Measurements from ENCODE around the gene SYTL1. TPM values are rescaled to one million over a fixed set of nuclear protein-coding genes. Genes with fewer than 3 reads are reported as not detected.

Gene SYTL1, protein sequence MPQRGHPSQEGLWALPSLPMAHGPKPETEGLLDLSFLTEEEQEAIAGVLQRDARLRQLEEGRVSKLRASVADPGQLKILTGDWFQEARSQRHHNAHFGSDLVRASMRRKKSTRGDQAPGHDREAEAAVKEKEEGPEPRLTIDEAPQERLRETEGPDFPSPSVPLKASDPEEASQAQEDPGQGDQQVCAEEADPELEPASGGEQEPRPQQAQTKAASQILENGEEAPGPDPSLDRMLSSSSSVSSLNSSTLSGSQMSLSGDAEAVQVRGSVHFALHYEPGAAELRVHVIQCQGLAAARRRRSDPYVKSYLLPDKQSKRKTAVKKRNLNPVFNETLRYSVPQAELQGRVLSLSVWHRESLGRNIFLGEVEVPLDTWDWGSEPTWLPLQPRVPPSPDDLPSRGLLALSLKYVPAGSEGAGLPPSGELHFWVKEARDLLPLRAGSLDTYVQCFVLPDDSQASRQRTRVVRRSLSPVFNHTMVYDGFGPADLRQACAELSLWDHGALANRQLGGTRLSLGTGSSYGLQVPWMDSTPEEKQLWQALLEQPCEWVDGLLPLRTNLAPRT
- total RNA-seq = 29.3 TPM
- long read RNA-seq, transcript SYTL1-210 (15 exons, 1,878 nt) = major isoform, 24 of 57 reads
- long read RNA-seq, partial matches to known transcripts = 5 of 57 reads
- long read RNA-seq, other reads (novel, unspliced or antisense) = 24 of 57 reads

DNA sequence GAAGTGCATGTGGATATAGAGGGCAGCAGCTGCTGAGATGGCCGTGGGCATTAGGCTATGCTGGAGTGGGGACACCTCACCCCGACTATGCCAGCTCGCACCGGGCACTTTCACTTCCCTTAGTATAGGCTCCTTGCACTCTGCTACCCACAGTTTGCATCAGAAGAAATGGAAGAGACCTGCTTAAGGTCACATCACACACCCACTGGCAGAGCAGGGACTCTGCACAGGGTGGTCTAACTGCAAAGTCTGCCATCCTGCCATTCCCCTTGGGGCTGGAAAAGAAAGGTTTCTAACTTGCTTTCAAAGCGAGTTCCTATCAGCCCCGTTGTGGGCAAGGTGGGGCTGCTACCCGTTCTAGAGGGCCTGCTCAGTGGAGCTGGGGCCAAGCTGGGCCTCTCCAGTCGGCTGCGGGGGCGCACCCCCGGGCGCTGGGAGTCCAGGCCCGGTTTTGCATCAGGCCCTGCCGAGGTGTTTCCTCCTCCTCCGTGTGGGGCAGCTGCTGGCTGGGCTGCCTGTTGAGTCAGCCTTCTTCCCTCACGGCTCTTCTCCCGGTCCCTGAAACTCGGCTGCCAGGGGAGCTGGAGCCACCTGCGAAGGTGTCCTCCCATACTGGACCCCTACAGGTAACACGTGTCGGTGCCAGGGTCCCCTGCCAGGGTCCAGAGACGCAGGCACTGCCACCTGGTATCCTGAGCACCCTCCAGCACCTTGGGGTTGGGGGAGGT lies at the start of gene SYTL1:
TSS of gene SYTL1 (plus strand) at position 498 of the 728 bp plus-strand sequence. CDS start 3,313 bp downstream, outside the sequence.
- H3K4me3 ChIP-seq = peak within 1 kb of the TSS; percentile 61
- no peaks in the 10 kb centered on the region for H3K27me3 ChIP-seq (ENCODE audit: low read depth)
- peak within 1 kb of the TSS; percentile 78 for H3K27ac ChIP-seq
- ATAC-seq (peak; percentile 81 to 89), DNase-seq (peak; percentile 81)
- H3K4me1 ChIP-seq = peaks cover 31% of the 10 kb centered on the region
- intact Hi-C loops (cut with DNase I) = no loop called here
- H3K9me3 ChIP-seq = no peaks in the 10 kb centered on the region
- H3K36me3 ChIP-seq = peaks cover 17% of the 10 kb centered on the region
- TF ChIP-seq, protein P1, sequence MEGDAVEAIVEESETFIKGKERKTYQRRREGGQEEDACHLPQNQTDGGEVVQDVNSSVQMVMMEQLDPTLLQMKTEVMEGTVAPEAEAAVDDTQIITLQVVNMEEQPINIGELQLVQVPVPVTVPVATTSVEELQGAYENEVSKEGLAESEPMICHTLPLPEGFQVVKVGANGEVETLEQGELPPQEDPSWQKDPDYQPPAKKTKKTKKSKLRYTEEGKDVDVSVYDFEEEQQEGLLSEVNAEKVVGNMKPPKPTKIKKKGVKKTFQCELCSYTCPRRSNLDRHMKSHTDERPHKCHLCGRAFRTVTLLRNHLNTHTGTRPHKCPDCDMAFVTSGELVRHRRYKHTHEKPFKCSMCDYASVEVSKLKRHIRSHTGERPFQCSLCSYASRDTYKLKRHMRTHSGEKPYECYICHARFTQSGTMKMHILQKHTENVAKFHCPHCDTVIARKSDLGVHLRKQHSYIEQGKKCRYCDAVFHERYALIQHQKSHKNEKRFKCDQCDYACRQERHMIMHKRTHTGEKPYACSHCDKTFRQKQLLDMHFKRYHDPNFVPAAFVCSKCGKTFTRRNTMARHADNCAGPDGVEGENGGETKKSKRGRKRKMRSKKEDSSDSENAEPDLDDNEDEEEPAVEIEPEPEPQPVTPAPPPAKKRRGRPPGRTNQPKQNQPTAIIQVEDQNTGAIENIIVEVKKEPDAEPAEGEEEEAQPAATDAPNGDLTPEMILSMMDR (IDR thresholded peaks at IDR 0.05) = no peak

- intact Hi-C loops (cut with DNase I) = no loop called here
- Histone ChIP-seq H3K27me3 (ENCODE audit: low read depth) (no peaks in the 10 kb centered on the region), H3K36me3 (peaks cover 73% of the 10 kb centered on the region), H3K27ac (no peak overlapping the region), H3K4me1 (no peaks in the 10 kb centered on the region), H3K9me3 (no peaks in the 10 kb centered on the region), H3K4me3 (no peak overlapping the region)
- TF ChIP-seq, protein P1 (IDR thresholded peaks at IDR 0.05) = no peak
- DNase-seq (peak; percentile 59), ATAC-seq (peak; percentile 82 to 86)
These were observed 49.7 kb upstream of the SYTL1 start for GRCh38 chr1:27292106-27292505.

DNA sequence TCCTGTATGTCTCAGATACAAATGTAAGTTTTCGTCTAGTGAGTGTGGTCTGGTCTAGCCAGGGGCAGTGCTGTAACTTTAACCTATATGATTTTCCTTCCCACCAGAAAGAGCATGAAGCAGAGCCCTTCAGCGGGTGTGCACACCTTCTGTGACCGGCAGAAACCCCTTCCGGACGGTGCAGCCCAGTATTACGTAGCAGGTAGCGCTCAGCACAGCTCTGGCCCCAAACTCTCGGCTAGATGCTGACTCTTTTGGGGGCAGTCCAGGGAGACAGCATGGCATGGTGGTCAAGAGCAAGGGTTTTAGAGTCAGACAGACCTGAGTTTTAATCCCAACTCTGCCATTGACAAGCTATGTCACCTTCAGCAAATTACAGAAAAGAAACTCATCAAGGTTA lies 47.9 kb upstream of the SYTL1 start:
- TF ChIP-seq, protein P1 (IDR thresholded peaks at IDR 0.05) = no peak
- H3K4me1 ChIP-seq = peaks cover 2% of the 10 kb centered on the region
- H3K27me3 ChIP-seq (ENCODE audit: low read depth) = no peaks in the 10 kb centered on the region
- ATAC-seq (no peak), DNase-seq (no peak)
- H3K36me3 ChIP-seq = peaks cover 80% of the 10 kb centered on the region
- no peaks in the 10 kb centered on the region for H3K9me3 ChIP-seq
- H3K4me3 ChIP-seq = no peak overlapping the region
- intact Hi-C loops (cut with DNase I) = no loop called here
- no peak overlapping the region for H3K27ac ChIP-seq

DNA sequence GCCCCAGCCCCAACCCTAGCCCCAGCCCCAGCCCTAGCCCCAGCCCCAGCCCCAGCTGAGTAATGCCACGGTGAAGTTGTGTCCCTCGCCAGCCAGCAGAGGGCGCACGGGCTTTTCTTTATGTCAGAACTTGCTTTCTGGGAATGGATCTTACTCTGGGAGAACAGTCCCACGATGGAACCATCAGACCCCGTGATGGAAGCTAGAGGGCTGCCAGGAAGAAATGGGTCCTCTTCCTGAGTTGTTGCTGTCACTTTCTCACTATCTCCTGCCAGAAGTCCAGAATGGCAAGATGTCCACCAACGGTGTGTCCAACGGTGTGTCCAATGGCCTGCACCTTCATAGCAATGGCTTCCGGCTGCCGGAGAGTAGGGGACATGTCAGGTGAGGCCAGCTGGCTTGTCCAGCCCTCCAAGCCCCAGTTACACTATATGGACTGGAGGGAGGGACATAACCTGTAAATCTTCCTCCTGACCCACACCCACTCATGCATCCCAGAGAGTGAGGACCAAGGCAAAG lies 45.0 kb upstream of the SYTL1 start:
- DNase-seq (peak; percentile 83), ATAC-seq (peak; percentile 26 to 42)
- H3K9me3 ChIP-seq = no peaks in the 10 kb centered on the region
- no peak overlapping the region for H3K27ac ChIP-seq
- H3K4me3 ChIP-seq = no peak overlapping the region
- H3K27me3 ChIP-seq (ENCODE audit: low read depth) = no peaks in the 10 kb centered on the region
- peaks cover 79% of the 10 kb centered on the region for H3K36me3 ChIP-seq
- TF ChIP-seq, protein P1 (IDR thresholded peaks at IDR 0.05) = peak; percentile 64
- intact Hi-C loops (cut with DNase I) = no loop called here
- H3K4me1 ChIP-seq = peaks cover 26% of the 10 kb centered on the region

DNA sequence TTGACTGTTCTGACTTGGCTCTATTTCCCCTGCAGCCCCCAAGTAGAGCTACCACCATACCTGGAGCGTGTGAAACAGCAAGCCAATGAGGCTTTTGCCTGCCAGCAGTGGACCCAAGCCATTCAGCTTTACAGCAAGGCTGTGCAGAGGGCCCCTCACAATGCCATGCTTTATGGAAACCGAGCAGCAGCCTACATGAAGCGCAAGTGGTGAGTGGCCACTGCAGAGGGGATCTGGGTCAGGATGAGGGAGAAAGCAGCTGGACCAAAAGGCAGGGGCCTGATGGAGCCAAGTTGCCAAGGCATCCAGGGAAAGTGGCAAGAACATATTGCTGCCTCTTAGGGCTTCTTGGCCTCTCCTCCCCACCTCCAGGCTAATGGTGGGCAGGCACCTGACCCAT lies 43.9 kb upstream of the SYTL1 start:
- intact Hi-C loops (cut with DNase I) = no loop called here
- H3K27ac ChIP-seq = no peak overlapping the region
- no peaks in the 10 kb centered on the region for H3K9me3 ChIP-seq
- no peaks in the 10 kb centered on the region for H3K27me3 ChIP-seq (ENCODE audit: low read depth)
- H3K4me3 ChIP-seq = no peak overlapping the region
- TF ChIP-seq, protein P1 (IDR thresholded peaks at IDR 0.05) = no peak
- peaks cover 26% of the 10 kb centered on the region for H3K4me1 ChIP-seq
- peaks cover 79% of the 10 kb centered on the region for H3K36me3 ChIP-seq
- ATAC-seq (no peak), DNase-seq (no peak)
